Esophagus squamous epithelium (tissue), 5 donors: ENCODE measurements around the gene AVP. TPM values are rescaled to one million over a fixed set of nuclear protein-coding genes. Genes with fewer than 3 reads are reported as not detected.

Experiments used
- DNase-seq: peaks from one replicate; lab custom pipeline; 2025; lab: John Stamatoyannopoulos, UW
- H3K27ac ChIP-seq, 4 donors: fragments of 200-600 bp; sonication (generic); one replicate each; pipeline ENCODE4 v1.5.1; 2016 to 2019; ENCODE audit warnings: mild to moderate bottlenecking in 1 of 4
- H3K27me3 ChIP-seq, 4 donors: fragments of 200-600 bp; sonication (generic); 1 replicate in 3 of 4; 2 replicates in 1 of 4; pipeline versions ENCODE4 v1.5.1 to v1.6.0; 2017 to 2021; ENCODE audit warnings: antibody characterized with exemption in 1 of 4
- H3K36me3 ChIP-seq, 3 donors: fragments of 200-600 bp; sonication (generic); one replicate each; pipeline ENCODE4 v1.5.1; 2016 to 2019
- H3K4me1 ChIP-seq, 3 donors: fragments of 200-600 bp; sonication (generic); one replicate each; pipeline ENCODE4 v1.5.1; 2017 to 2019
- H3K4me3 ChIP-seq, 4 donors: fragments of 200-600 bp; sonication (generic); 1 replicate in 3 of 4; 2 replicates in 1 of 4; pipeline ENCODE4 v1.5.1; 2016 to 2019; ENCODE audit warnings: mild to moderate bottlenecking in 2 of 4, moderate library complexity in 1 of 4
- H3K9me3 ChIP-seq, 3 donors: fragments of 200-600 bp; sonication (generic); one replicate each; pipeline ENCODE4 v1.5.1; 2016 to 2019
- CTCF ChIP-seq, 6 experiments: fragments of 450-650 bp in 4 of 6; fragments of 200-600 bp in 2 of 6; sonication (generic) in 2 of 6; IDR thresholded peaks; one replicate each; pipeline ENCODE4 v1.5.1; 2016 to 2019; ENCODE audit warnings: antibody characterized with exemption in 6 of 6, mild to moderate bottlenecking in 4 of 6, moderate library complexity in 4 of 6
- POLR2A ChIP-seq, 4 donors: fragments of 450-650 bp; IDR thresholded peaks; one replicate each; pipeline ENCODE4 v1.6.1; 2017; ENCODE audit warnings: antibody characterized with exemption in 4 of 4, mild to moderate bottlenecking in 4 of 4, moderate library complexity in 3 of 4
- WGBS, 2 donors: methylation state at CpG; one replicate each; pipeline ENCODE4 v1.1.5; 2018; 5-methylcytosine and 5-hydroxymethylcytosine counted together
- intact Hi-C: fragments of 100-400 bp; cut with DNase I; formaldehyde crosslinking; loops from one replicate; pipeline ENCODE4 v1.15.0; 2022
- total RNA-seq, 4 donors: library from RNA; depleted of rRNA; stranded (reverse); fragments of >200 nt; gene quantifications; one replicate each; pipeline ENCODE4 v1.1.0, GENCODE V29; 2016
- donor health status: DM: yes; HTN: yes; CAD: no.

Gene AVP
- total RNA-seq, 4 donors from 2014 or later = not detected

- no peaks in the 10 kb centered on the region for H3K9me3 ChIP-seq
- H3K36me3 ChIP-seq = peaks cover 3 to 37% (median 7%) of the 10 kb centered on the region in 3 donors
- H3K4me1 ChIP-seq = peaks cover 6 to 43% (median 16%) of the 10 kb centered on the region in 3 donors
- no peak overlapping the region for H3K4me3 ChIP-seq
- H3K27me3 ChIP-seq = no peaks in the 10 kb centered on the region
- TF ChIP-seq CTCF (IDR thresholded peaks at IDR 0.05) (no peak), POLR2A (IDR thresholded peaks at IDR 0.05) (no peak)
- H3K27ac ChIP-seq = peak overlapping the region in 3 of 4 donors; percentile 46 to 66 (median 57)
- intact Hi-C loops = no loop called here
- DNase-seq = no peak
- 40 to 79% methylated on average over 1 to 2 of the region's 5 CpGs for WGBS, 2 donors
These were observed 41.9 kb downstream of the AVP start for GRCh38 chr20:3042625-3043024.

GRCh38 chr20:3041854-3042409, 42.6 kb downstream of the AVP start:
- TF ChIP-seq CTCF (IDR thresholded peaks at IDR 0.05) = no peak
- no peak for TF ChIP-seq POLR2A (IDR thresholded peaks at IDR 0.05)
- intact Hi-C loops = no loop called here
- 26 to 52% methylated on average over 9 to 10 of the region's 10 CpGs for WGBS, 2 donors
- Histone ChIP-seq H3K27me3 (no peaks in the 10 kb centered on the region), H3K9me3 (no peaks in the 10 kb centered on the region), H3K4me3 (no peak overlapping the region), H3K36me3 (peaks cover 9 to 42% (median 14%) of the 10 kb centered on the region in 3 donors), H3K27ac (peak overlapping the region in 3 of 4 donors; percentile 46 to 66 (median 57)), H3K4me1 (peaks cover 3 to 36% (median 9%) of the 10 kb centered on the region in 3 donors)
- DNase-seq = no peak

GRCh38 chr20:3040086-3040485, 44.4 kb downstream of the AVP start:
- H3K4me1 ChIP-seq = peaks cover 0 to 26% (median 6%) of the 10 kb centered on the region in 3 donors
- no peak overlapping the region for H3K4me3 ChIP-seq
- H3K27ac ChIP-seq = no peak overlapping the region
- H3K27me3 ChIP-seq = no peaks in the 10 kb centered on the region
- WGBS, 2 donors = 89 to 96% methylated on average over 4 of the region's 8 CpGs
- intact Hi-C loops = no loop called here
- no peaks in the 10 kb centered on the region for H3K9me3 ChIP-seq
- TF ChIP-seq POLR2A (IDR thresholded peaks at IDR 0.05) (no peak), CTCF (IDR thresholded peaks at IDR 0.05) (no peak)
- no peak for DNase-seq
- peaks cover 23 to 60% (median 25%) of the 10 kb centered on the region in 3 donors for H3K36me3 ChIP-seq

- intact Hi-C loops = no loop called here
- Histone ChIP-seq H3K4me3 (no peak overlapping the region), H3K4me1 (peaks cover 0 to 21% (median 6%) of the 10 kb centered on the region in 3 donors), H3K27ac (no peak overlapping the region), H3K36me3 (peaks cover 23 to 67% (median 25%) of the 10 kb centered on the region in 3 donors), H3K27me3 (no peaks in the 10 kb centered on the region), H3K9me3 (no peaks in the 10 kb centered on the region)
- TF ChIP-seq POLR2A (IDR thresholded peaks at IDR 0.05) (no peak), CTCF (IDR thresholded peaks at IDR 0.05) (no peak)
- 85 to 100% methylated on average over 2 to 3 of the region's 4 CpGs for WGBS, 2 donors
- no peak for DNase-seq
These were observed 45.1 kb downstream of the AVP start for GRCh38 chr20:3039426-3039825.

- H3K4me1 ChIP-seq = peaks cover 0 to 21% (median 6%) of the 10 kb centered on the region in 3 donors
- H3K4me3 ChIP-seq = no peak overlapping the region
- peaks cover 23 to 77% (median 25%) of the 10 kb centered on the region in 3 donors for H3K36me3 ChIP-seq
- no peaks in the 10 kb centered on the region for H3K27me3 ChIP-seq
- TF ChIP-seq POLR2A (IDR thresholded peaks at IDR 0.05) (no peak), CTCF (IDR thresholded peaks at IDR 0.05) (no peak)
- WGBS, 2 donors = 83 to 91% methylated on average over 4 to 5 of the region's 5 CpGs
- no peak for DNase-seq
- intact Hi-C loops = no loop called here
- H3K27ac ChIP-seq = no peak overlapping the region
- no peaks in the 10 kb centered on the region for H3K9me3 ChIP-seq
These were observed 46.1 kb downstream of the AVP start for GRCh38 chr20:3038454-3038853.
